ENCODE results near the gene PPFIA2.

- no peak for TF ChIP-seq SIN3A (IDR thresholded peaks at IDR 0.05; ENCODE audit: borderline replicate concordance, insufficient read depth, low read depth, low read length)
- no peak for TF ChIP-seq CTCF (IDR thresholded peaks at IDR 0.05)
Observed at GRCh38 chr12:81543621-81544139, 215.5 kb downstream of the PPFIA2 start.

Measured in Panc1 (cell line).